HG03103 (cell line): ENCODE measurements around the gene CNP.

Experiments
- ATAC-seq: cut with Tn5 transposase; IDR thresholded peaks from one replicate; pipeline ENCODE4 v1.9.1; 2021; ENCODE audit warnings: low read depth; ENCODE audit not compliant: unreplicated experiment

The CNP gene

GRCh38 chr17:41941168-41941567 is 25.4 kb upstream of the CNP start:
- no peak for ATAC-seq

GRCh38 chr17:41942626-41943373 is 23.8 kb upstream of the CNP start:
- no peak for ATAC-seq

GRCh38 chr17:41943492-41943891 is 23.1 kb upstream of the CNP start:
- no peak for ATAC-seq

- no peak for ATAC-seq
Measured at GRCh38 chr17:41944943-41945342, 21.7 kb upstream of the CNP start.

GRCh38 chr17:41948762-41949460 is 17.7 kb upstream of the CNP start:
- ATAC-seq: no peak

- ATAC-seq: no peak
Measured at GRCh38 chr17:41956522-41956921, 10.1 kb upstream of the CNP start.

GRCh38 chr17:41957031-41957868 is 9.3 kb upstream of the CNP start:
- ATAC-seq: no peak

- ATAC-seq: no peak
Measured at GRCh38 chr17:41957869-41958439, 8.6 kb upstream of the CNP start.

GRCh38 chr17:41959030-41959335 is 7.6 kb upstream of the CNP start:
- no peak for ATAC-seq

- no peak for ATAC-seq
Measured at GRCh38 chr17:41959336-41960095, 7.1 kb upstream of the CNP start.

GRCh38 chr17:41962111-41962510 is 4.5 kb upstream of the CNP start:
- ATAC-seq: no peak

GRCh38 chr17:41962768-41963434 is 3.7 kb upstream of the CNP start:
- ATAC-seq: no peak

- ATAC-seq: no peak
Measured at GRCh38 chr17:41965694-41966462, 717 bp upstream of the CNP start.

- ATAC-seq: no peak
Measured at GRCh38 chr17:41967141-41967920, 736 bp downstream of the CNP start.

- ATAC-seq: no peak
Measured at GRCh38 chr17:41967921-41968578, 1.5 kb downstream of the CNP start.

GRCh38 chr17:41968676-41969075 is 2.1 kb downstream of the CNP start:
- ATAC-seq: no peak

- no peak for ATAC-seq
Measured at GRCh38 chr17:41970901-41971331, 4.3 kb downstream of the CNP start.
